GM12801 (cell line): ENCODE data around the gene PLXNA2.

Experiments
- CTCF ChIP-seq: IDR thresholded peaks from one replicate; pipeline ENCODE4 v1.5.1; 2011; ENCODE audit warnings: control low read depth; ENCODE audit not compliant: insufficient read length; ENCODE audit errors: extremely low read depth

The PLXNA2 gene

DNA sequence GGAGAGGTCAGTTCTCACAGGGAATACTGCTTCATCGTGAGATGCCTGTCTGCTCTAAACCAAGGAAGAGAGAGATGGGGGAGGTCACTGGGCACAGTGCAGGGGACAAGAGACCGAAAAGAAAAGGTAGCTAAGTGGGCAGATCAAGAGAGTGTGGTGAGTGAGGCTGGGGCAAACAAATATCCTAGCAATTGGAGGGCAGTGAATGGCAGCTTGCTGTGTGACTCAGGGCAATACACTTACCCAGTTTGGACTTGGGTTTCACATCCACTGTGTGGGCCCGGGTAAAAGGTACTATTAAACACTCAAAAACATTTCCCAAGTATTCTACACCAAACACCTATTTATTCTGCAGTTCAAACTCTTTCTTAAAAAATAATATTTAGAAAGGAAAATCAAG, 10.2 kb downstream of the PLXNA2 start:
- no peak for TF ChIP-seq CTCF

DNA sequence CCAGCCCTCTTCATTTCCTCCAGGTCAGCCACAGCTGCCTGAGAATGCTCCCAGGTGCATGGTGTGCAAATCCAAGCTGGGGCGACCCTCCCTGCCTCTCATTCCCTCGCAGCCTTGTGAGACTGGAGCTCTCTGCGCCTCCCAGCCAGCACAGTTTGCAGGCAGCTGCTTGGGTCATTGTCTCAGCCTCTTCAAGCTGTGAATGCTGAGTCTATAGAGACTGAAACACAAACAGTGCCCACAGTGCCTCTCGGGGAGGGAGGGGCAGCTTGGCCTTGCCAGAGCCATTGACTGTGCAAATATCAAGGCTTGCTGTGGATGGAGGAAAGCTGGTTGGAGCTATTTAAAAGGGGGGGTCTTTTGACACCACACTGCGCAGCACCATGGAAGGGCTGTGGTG, 10.6 kb downstream of the PLXNA2 start:
- no peak for TF ChIP-seq CTCF

DNA sequence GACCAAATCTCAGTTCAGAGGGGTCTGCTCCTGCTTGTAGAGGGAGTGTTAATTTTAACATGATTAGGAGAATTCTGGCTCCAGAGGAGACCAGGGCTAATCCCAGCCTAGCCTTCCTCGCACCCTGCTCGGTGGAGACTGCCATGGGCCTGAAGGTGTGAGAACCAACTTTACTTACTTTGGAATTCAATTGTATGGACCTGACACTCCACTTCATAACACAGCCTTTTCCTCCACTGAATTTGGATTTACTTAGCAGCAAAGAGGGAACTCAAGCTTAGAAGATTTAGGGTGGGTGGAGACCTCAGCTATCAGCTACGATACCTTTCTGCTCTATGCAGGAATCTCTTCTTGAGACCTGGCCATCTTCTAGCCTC, 11.5 kb downstream of the PLXNA2 start:
- no peak for TF ChIP-seq CTCF

GRCh38 chr1:208231881-208232661, 12.1 kb downstream of the PLXNA2 start:
- no peak for TF ChIP-seq CTCF

DNA sequence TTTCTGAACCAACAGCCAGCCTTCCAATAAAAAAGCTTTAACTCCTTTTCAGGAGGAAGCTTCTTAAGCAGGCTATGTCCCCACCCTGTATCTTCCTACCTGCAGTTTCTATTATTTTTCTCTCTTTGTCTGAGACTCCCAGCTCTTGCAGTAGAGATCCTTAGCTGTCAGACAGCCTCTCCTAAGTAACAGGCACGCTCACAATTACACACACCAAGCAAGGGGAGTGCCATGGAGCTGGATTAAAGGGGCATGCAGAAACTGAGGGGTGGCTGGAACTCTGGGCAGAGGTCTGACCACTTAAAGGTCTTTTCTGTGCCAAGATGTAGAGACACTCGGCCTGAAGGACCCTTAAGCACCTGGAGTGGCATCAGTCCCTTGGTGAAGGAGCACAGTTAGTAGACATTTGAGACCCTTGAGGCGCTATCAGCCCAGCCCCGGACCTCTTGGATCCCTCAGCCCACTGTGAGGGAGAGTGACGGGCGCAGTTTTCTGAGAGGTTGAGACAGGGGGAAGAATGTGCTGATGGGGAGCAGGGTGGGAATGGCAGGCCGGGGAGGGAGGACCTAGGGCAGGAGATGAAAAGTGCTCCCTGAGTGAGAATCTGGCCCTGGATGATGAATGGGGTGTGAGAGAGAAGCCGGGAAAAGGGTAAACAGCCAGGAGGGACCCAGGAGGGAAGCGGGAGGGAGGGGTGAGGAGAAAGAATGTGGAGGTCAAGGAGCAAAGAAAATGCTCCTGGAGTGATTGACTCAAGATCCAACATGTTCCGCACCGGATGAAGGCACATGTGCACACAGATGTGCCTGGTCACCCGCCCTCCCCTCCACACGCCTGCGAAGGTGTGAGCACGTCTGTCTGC, 13.3 kb downstream of the PLXNA2 start:
- TF ChIP-seq CTCF, result no peak

- no peak for TF ChIP-seq CTCF
These were observed 15.6 kb downstream of the PLXNA2 start for GRCh38 chr1:208228550-208228949.

GRCh38 chr1:208228026-208228425, 16.2 kb downstream of the PLXNA2 start:
- TF ChIP-seq CTCF, result no peak
